Hippocampal formation (tissue), 2 donors: ENCODE data around the gene SAA4.
"Not testable (repeated sequence)": the region's sequence is repeated elsewhere in the genome, so short reads cannot be mapped to it uniquely, and the experiment has no call there.

ENCODE experiments used
- DNase-seq, 2 donors: peaks; one replicate each; lab custom pipeline; 2025; lab: John Stamatoyannopoulos, UW

The SAA4 gene, protein sequence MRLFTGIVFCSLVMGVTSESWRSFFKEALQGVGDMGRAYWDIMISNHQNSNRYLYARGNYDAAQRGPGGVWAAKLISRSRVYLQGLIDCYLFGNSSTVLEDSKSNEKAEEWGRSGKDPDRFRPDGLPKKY

DNA sequence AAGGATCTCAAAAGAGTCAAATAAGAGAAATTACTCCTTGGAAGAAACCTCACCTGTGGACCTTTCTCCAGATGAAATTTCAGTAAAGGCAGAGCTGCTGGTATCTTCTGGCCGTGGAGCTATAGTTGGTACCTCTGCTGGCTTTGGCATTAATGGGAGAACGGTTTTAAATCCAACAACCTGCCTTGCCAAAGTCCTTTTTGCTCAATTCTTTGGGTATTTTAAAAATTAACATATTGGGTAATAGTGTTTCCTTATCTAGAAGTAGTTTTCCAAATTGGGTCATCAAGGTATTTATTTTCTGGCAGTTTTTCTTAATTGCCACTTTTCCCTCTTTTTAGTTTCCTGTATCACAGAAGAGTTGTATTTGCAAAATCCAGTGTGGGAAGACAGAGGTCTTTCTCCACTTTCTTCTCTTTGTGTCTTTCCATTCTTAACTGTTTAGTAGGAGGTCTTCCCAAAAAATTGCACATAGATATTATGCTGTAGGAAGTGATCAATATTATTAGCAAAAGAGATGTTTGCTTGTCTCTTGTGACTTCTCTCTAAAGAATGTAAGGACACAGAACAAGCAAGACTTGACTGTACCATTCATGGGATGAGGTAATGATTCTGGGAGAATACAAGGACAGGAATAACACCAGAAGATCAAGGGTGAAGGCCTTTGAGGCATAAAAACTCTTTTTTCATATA, at the start of gene SAA4:
Gene SAA4 (minus strand): TSS at position 139 of the 693 bp plus-strand sequence. CDS start 876 bp downstream, outside the sequence.
- no peak for DNase-seq

DNA sequence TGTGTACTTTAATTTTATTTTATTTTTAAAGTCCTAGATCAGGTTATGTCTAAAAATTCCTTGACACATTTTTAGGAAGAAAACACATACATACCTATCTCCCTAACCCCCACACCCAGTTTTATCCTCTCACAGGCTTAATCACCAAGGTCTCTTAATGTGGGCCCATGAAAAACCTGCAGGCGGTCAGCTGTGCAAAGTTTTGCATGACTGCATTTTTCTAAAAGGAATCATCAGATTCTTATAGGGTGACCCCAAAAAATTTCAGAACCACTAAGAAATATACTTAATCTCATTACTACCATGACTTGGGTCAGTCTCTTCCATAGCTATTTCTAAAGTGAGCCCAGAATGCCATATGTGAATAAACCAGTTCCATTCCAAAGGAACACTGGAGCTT, 49.2 kb upstream of the SAA4 start:
- DNase-seq: no peak

DNA sequence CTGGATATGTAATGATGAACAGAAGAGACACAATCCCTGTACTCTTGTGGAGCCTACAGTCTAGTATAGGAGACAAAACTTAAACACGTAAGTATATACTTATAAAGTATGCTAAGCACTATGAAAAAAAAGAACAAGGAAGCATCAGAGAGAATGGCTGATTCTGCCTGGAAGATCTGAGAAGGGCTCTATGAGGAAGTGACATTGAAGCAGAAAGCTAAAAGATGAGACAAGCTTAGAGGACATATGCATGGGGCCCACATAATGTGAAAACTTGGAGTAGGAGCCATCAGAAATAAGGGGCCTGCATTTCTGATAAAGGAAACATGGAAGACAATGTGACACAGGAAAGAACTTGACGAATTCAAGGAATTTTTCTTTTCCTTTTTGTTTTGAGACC, 46.0 kb upstream of the SAA4 start:
- DNase-seq: no peak

DNA sequence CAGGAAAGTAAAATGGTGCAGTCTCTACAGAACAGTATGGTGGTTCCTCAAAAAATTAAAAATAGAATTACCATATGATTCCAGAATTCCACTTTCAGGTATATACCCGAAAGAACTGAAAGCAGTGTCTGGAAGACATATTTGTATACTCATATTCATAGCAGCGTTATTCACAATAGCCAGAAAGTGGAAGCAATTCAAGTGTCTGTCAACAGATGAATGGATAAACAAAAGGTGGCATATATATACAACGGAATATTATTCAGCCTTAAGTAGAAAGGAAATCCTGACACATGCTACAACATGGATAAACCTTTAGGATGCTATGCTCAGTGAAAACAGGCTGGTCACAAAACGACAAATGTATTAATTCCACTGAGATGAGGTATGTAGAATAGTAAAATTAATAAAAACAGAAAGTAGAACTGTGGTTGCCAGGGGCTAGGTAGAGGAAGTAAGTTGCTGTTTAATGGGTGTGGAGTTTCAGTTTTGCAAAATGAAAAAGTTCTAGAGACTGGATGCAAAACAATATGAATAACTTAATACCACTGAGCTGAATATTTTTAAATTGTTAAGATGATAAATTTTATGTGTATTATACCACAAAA, 43.9 kb upstream of the SAA4 start:
- DNase-seq: no peak

DNA sequence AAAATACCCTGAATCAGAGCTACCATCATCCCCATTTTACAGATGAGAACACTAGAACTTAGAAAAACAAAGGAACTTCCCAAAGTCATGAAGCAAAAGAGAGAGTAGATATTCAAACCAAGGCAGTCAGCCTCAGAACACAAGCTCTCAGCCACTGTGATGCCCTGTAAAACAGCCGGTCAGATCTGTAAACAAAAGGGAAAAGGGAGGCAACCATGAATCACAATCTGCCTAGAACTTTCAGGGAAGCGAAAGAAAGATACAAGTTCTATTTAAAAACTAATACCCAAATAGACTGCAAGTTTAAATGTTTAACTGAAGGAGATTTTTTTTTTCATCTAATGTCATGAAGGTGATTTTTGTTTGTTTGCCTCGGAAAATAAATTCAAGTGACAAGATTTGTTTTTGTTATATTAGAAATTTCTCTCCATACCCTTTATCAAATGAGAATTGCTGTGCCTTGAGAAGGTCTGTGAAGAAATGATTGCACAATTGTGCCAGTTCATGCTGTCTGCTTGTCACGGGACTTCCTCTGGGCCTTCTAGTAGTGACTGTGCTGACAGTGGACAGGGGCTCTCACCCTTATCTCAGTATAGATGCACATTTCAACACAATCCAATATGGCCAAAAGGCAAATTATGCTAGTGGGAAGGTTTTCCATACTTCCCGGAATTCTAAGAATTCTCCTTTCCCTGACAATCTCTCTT, 41.1 kb upstream of the SAA4 start:
- peak in 1 of 2 donors; percentile 3 for DNase-seq

DNA sequence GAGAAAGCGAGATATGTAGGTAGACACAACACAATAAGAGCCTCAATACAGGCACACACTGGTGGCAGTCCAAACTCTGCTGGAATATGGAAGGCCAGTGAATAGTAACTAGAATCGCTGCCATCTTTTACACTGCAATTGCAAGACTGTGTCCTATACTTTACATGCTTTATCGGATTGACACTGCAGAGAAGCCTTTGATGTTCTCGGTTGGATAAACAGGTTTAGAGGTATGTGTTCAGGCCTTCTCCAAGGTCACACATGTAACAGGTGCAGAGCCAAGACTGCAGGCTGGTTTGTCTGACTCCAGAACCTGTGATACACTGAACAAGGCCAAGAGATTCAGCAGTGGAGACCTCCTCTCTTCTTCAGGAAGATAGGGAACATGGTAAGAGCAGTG, 34.6 kb upstream of the SAA4 start:
- DNase-seq: no peak

DNA sequence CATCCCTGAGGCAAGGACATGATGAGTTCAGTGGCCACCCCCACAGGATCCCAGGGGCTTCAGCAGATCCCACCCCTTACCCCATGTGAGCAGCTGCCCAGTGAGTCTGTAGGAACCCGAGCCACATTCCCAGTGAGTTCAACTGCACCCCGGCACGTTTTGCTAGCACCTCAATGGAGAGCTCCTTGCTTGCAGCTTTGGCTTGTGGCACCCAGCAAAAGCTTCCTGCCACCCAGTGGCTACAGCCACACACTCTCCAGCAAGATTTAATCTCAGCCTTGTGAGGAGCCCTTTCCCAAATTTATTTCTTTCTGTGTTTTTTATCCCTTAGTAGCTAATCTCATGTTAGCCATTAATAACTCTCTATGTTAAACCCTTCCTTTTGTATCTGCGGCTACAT, 33.5 kb upstream of the SAA4 start:
- no peak for DNase-seq

DNA sequence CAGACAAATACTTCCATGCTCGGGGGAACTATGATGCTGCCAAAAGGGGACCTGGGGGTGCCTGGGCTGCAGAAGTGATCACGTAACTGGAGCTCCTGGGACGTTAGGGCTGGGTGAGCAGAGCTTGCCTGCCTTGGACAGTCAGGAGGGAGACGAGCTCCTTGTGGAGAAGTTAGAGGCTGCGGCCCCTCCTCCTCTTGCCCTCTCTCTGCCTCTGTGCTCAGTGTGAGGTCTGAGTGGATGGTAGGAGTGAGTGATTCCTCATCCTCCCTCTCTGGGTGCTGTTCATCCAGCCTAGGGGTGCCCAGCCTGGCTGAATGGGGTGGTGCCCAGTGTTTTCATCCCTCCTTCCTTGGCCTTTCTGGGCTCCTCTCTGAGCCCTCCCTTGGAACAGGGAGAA, 32.6 kb upstream of the SAA4 start:
- not testable (repeated sequence) for DNase-seq

DNA sequence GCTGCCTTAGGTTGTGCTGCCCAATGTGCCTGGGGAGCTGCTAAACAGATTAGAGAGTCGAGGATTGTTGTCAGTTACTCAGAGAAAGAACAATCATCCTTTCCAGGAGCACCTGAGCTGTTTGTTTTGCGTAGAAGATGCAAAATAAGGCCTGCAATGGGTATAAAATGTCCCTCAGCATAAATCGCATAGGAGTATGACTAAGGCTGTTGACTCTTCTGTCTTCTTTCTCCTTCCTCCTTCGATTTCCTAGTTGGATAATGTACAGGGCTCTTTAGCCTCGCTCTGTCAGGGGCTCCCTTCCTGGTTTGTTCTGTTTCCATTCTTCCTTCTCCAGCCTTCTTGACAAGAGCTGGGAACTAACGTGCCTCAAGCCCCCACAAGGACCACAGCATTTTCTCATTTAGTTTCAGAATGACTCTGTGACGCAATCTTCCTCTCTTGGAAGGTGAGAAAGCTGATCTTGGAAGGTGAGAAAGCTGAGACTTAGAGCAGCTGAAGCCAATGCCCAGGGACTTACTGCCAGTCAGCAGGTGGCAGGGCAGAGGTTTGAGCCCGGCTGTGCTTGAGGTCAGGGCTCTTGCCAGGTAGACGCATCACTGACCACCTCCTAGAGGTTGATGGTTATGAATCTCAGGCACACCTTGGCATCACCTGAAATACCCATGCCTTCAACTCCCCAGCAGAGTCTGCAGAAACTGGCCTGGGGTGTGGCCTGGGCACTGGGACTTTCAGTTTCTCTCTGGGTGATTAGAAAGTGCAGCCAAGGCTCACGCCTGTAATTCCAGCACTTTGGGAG, 30.9 kb upstream of the SAA4 start:
- not testable (repeated sequence) for DNase-seq

DNA sequence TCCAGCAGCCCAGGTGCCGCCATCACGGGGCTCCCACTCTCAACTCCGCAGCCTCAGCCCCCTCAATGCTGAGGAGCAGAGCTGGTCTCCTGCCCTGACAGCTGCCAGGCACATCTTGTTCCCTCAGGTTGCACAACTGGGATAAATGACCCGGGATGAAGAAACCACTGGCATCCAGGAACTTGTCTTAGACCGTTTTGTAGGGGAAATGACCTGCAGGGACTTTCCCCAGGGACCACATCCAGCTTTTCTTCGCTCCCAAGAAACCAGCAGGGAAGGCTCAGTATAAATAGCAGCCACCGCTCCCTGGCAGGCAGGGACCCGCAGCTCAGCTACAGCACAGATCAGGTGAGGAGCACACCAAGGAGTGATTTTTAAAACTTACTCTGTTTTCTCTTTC, 29.3 kb upstream of the SAA4 start, which contains the start of gene SAA1:
Gene SAA1 (plus strand): TSS at position 316 of the 400 bp plus-strand sequence. CDS start 624 bp downstream, outside the sequence.
- no peak for DNase-seq

DNA sequence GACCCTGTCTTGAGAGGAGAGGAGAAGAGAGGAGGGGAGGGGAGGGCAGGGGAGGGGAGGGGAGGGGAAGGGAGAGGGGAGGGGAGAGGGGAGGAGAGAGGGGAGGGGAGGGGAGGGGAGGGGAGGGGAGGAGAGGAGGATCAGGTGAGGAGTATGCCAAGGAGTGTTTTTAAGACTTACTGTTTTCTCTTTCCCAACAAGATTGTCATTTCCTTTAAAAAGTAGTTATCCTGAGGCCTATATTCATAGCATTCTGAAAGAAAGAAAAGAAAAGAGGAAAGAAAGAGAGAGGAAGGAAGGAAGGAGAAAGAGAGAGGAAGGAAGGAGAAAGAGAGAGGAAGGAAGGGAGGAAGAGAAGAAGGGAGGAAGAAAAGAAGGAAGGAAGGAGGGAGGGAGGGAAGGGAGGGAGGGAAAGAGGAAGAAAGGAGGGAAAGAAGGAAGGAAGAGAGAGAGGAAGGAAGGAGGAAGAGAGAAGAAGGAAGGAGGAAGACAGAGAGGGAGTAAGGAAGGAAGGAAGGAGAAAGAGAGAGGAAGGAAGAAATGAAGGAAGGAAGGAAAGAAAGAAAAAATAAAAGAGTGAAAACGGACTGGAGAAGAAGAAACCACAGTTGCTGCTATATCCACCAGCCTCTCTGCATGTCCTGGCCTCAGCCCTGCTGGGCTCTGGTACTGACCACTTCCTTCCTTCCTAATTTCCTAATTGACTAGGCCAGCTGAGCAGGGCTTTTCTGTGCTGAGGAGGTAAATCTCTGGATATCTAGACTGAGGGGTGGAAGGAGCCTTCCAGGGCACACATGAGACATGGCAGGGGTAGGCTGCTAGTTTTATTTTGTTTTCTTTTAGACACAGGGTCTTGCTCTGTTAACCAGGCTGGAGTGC, 28.3 kb upstream of the SAA4 start:
- no peak for DNase-seq

DNA sequence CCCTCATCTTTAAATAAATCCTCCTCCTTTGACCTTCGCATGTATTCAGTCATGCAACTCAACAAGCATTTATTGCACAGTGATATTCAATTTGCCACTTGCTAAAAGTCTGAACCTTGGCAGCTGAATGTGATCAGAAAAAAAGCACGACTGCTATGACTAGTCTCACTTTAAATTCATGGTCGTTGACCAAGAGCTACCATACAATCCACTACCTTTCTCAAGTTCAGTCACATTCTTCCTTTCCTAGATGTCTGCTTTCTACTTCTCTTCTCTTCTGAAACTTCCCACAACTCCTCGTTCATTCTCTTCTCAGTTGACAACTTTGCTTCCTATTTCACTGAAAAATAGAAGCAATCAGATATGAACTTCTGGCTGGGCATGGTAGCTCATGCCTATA, 27.4 kb upstream of the SAA4 start:
- DNase-seq: no peak

DNA sequence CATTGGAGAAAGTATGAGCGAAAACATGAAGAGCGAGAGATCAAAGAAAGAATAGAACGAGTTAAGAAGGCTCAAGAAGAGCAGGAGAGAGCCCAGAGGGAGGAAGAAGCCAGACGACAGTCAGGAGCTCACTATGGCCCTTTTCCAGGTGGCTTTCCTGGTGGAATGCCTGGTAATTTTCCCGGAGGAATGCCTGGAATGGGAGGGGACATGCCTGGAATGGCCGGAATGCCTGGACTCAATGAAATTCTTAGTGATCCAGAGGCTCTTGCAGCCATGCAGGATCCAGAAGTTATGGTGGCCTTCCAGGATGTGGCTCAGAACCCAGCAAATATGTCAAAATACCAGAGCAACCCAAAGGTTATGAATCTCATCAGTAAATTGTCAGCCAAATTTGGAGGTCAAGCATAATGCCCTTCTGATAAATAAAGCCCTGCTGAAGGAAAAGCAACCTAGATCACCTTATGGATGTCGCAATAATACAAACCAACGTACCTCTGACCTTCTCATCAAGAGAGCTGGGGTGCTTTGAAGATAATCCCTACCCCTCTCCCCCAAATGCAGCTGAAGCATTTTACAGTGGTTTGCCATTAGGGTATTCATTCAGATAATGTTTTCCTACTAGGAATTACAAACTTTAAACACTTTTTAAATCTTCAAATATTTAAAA, 26.2 kb upstream of the SAA4 start:
- not testable (repeated sequence) for DNase-seq

DNA sequence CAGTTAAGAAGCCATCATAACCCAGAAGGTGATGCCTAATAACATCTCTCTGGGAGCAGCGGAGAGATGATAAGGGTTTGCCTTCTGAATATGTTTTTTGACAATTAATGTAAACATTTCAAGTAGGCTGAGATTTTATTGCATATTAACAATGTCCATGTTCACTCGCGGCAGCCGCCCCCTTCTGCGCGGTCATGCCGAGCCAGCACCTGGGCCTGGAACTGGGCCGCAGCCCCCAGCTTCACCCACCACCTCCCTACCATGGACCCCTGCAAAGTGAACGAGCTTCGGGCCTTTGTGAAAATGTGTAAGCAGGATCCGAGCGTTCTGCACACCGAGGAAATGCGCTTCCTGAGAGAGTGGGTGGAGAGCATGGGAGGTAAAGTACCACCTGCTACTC, 25.1 kb upstream of the SAA4 start:
- DNase-seq: no peak

DNA sequence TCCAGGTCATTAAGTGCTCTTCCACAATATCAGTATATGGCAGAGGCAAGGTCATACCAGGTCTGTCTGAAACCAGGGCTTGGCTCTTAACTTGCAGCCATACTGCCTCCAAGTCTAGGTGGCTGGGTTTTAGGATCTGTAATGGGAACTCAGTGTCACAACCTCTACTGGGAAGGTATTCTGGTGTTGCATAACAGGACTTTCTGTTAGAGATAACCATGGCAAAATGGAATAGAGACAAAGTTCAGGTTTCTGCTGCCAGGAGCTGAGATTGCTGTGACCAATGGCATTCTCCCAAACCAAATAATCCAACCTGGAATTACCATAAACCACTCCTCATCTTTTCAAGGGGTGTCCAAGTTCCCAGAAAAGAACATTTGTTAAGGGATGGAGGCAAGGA, 22.7 kb upstream of the SAA4 start:
- DNase-seq: no peak

DNA sequence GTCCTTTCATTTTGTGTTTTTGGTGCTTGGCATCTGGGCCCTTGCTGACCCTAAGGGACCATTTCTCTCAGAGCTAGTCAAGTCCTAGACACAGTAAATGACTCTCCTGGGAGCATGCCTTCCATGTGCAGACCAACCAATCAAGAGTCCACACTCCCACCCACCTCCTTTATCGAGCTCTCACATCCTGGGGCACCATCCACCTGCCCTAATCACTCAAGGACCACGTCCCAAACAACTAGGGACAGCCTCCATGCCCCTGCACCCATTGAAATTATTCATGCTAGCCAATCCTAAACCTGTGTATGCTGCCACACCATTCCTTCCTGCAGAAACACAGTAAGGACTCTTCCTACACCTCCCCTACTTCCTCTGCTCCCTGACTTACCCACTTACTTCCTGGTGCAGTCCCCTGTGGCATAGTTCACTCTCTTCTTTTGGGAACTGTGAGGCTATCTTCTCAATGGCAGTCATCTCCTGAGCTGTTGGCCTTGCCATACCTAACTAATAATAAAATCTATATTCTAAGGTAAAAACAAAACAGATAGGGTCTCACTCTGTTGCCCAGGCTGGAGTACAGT, 18.3 kb upstream of the SAA4 start:
- no peak for DNase-seq

DNA sequence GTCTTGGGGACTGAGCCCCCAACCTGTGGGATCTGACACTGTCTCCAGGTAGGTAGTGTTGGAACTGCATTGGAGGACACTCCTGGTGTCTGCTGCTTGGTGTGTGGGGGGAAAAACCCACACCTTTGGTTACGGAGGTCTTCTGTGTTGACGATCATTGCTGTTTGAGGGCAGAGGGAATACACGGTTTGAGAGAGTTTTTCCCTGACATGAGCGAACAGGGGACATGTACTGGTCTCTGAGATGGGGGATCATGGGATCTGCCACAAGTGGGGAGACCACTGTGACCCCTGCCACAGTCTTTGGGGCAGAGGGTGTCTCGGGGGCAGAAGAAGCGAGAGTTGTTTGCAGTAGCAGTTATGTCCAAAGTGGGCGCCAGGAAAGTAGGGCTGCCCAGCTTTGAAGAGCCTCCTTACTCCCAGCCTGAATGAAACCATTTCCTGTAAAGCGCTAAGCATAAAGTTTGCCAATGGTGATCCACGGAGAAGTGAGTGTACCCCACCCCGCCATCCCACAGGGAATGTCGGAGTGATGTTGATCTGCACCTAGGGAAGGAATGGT, 17.3 kb upstream of the SAA4 start:
- DNase-seq: no peak

DNA sequence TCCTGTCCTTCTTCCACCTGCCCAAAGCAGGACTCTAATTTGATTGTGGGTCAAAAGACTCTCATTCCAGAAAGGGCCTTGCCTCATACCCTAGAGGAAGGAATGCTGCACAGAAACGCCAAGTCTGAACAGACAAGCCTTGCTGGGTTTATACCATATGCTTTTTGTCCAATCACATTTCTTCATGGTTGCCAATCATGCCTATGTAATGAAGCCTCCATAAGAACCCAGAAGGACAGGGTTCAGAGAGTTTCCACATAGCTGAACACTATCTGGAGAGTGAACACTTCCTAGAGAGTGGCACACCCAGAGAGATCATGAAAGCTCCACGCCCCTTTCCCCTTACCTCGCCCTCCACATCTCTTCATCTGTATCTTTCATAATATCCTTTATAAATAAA, 16.6 kb upstream of the SAA4 start:
- no peak for DNase-seq

DNA sequence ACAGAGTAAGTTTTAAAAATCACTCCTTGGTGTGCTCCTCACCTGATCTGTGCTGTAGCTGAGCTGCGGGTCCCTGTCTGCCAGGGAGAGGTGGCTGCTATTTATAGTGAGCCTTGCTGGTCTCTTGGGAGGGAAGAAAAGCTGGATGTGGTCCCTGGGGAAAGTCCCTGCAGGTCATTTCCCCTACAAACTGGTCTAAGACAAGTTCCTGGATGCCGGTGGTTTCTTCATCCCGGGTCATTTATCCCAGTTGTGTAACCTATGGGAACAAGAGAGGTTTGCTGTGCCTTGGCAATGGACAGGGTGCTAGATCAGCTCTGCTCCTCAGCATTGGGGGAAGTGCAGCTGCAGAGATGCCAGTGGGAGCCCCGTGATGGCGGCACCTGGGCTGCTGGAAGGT, 12.0 kb upstream of the SAA4 start, which contains the start of gene SAA2:
Gene SAA2 (minus strand): TSS at position 108 of the 400 bp plus-strand sequence. CDS start 657 bp downstream, outside the sequence.
- DNase-seq: no peak

DNA sequence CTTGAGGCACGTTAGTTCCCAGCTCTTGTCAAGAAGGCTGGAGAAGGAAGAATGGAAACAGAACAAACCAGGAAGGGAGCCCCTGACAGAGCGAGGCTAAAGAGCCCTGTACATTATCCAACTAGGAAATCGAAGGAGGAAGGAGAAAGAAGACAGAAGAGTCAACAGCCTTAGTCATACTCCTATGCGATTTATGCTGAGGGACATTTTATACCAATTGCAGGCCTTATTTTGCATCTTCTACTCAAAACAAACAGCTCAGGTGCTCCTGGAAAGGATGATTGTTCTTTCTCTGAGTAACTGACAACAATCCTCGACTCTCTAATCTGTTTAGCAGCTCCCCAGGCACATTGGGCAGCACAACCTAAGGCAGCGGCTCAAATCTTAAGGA, 10.6 kb upstream of the SAA4 start:
- DNase-seq: not testable (repeated sequence)
